GM13976 (cell line): Measurements from ENCODE around the gene ASXL1.

ENCODE experiments used
- DNase-seq: peaks from one replicate; pipeline ENCODE4 v3.0.0; 2012; ENCODE audit warnings: low spot score
- in situ Hi-C: fragments of 300-500 bp; cut with MboI; formaldehyde crosslinking; loops from one replicate; pipeline ENCODE4 v1.12.0; 2022; ENCODE audit warnings: low sequenced_read_pairs, mixed read lengths, inconsistent platforms; ENCODE audit not compliant: unreplicated experiment
- TF ChIP-seq, protein P1 (sequence below): IDR thresholded peaks from 2 replicates; pipeline ENCODE4 v1.5.1; 2012; ENCODE audit warnings: borderline replicate concordance, mild to moderate bottlenecking; ENCODE audit not compliant: insufficient read depth; ENCODE audit errors: extremely low read depth, missing control alignments, control extremely low read depth

Gene ASXL1

GRCh38 chr20:32418376-32418775 lies 60.2 kb downstream of the ASXL1 start:
- in situ Hi-C loops = no loop called here
- no peak for DNase-seq
- TF ChIP-seq, protein P1, sequence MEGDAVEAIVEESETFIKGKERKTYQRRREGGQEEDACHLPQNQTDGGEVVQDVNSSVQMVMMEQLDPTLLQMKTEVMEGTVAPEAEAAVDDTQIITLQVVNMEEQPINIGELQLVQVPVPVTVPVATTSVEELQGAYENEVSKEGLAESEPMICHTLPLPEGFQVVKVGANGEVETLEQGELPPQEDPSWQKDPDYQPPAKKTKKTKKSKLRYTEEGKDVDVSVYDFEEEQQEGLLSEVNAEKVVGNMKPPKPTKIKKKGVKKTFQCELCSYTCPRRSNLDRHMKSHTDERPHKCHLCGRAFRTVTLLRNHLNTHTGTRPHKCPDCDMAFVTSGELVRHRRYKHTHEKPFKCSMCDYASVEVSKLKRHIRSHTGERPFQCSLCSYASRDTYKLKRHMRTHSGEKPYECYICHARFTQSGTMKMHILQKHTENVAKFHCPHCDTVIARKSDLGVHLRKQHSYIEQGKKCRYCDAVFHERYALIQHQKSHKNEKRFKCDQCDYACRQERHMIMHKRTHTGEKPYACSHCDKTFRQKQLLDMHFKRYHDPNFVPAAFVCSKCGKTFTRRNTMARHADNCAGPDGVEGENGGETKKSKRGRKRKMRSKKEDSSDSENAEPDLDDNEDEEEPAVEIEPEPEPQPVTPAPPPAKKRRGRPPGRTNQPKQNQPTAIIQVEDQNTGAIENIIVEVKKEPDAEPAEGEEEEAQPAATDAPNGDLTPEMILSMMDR = no peak

DNA sequence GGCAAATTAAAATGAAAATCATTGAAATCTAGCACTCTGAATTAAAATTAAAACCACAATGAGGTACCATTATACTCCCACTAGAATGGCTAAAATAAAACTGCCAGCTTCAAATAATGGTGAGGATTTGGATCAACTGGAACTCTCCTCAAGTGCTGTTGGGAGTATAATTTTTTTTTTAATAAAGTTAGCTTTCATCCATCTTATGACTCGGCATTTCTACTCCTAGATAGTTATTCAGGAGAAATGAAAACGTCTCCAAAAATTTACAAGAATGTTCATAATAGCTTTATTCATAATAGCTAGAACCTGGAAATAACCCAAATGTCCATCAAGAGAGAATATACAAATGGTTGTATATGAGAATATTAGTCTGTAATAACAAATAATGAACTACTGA lies 63.2 kb downstream of the ASXL1 start:
- no peak for DNase-seq
- in situ Hi-C loops = no loop called here
- TF ChIP-seq, protein P1 = no peak

GRCh38 chr20:32427996-32428395 lies 69.9 kb downstream of the ASXL1 start:
- in situ Hi-C loops = no loop called here
- peak; percentile 5 for DNase-seq
- TF ChIP-seq, protein P1 = no peak

DNA sequence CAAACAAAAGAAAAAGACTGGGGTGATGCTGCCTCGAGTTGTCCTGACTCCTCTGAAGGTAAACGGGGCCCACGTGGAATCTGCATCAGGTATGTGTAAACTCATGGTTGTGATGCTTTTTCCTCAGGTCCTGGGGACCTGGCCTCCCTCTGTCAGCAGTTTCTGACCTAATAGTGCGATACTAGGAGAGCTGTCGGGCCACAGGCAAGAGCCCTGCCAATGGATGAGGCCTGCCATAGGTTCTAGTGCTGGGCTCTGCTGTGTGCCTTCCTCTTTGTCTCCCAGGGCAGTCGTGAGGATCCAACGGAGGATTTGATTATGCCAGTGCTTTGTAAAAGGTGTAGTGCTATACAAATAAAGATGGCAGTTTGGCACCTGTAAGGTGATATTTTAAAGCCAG lies 71.2 kb downstream of the ASXL1 start:
- DNase-seq = peak; percentile 7
- TF ChIP-seq, protein P1 = no peak
- in situ Hi-C loops = no loop called here

- TF ChIP-seq, protein P1 = no peak
- in situ Hi-C loops = no loop called here
- DNase-seq = peak; percentile 13
Measured at GRCh38 chr20:32429745-32430360, 71.7 kb downstream of the ASXL1 start.

DNA sequence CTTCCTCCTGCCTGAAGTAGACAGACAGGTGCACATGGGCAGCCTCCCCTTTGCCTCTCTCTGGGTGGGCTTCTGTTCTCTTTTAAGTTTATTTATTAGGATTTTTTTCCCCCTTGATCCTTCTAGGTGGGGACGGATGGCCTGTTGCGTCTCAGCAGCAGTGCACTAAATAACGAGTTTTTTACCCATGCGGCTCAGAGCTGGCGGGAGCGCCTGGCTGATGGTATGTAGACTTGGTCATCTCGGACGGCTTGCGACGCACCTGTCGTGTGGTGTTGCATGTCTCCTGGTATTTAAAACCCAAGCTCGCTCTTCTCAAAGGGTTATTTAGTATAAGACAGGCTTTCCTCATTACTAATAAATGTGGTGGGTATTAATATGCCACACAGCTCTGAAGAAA lies 73.3 kb downstream of the ASXL1 start:
- in situ Hi-C loops = no loop called here
- TF ChIP-seq, protein P1 = no peak
- DNase-seq = no peak
